ENCODE data around the gene NKD1.

NKD1 gene

GRCh38 chr16:50697881-50698767 lies 149.9 kb downstream of the NKD1 start:
- DNase-seq: peak; percentile 39
